ENCODE results near the gene CTBP2. TPM values are rescaled to one million over a fixed set of nuclear protein-coding genes. Genes with fewer than 3 reads are reported as not detected.

Gene CTBP2
- total and polyA plus RNA-seq, 11 donors: 10.1 to 45.5 (median 29.1) TPM

GRCh38 chr10:125124907-125125306 is 35.5 kb downstream of the CTBP2 start:
- H3K27ac ChIP-seq: peak overlapping the region in 9 of 12 donors; percentile 9 to 88 (median 81)
- H3K4me1 ChIP-seq: peaks cover 7 to 97% (median 74%) of the 10 kb centered on the region in 12 donors
- intact Hi-C loops (cut with DNase I): loop anchor here in 4 of 10 donors (5.0 kb wide), 3 partner anchors 32 to 63 kb away; no protein-coding TSS in a partner anchor
- no peaks in the 10 kb centered on the region for H3K27me3 ChIP-seq
- no peaks in the 10 kb centered on the region for H3K9me3 ChIP-seq
- DNase-seq: no peak
- 44 to 59% (median 56%) methylated on average over 10 of the region's 10 CpGs for WGBS, 4 donors
- TF ChIP-seq POLR2A (IDR thresholded peaks at IDR 0.05) (no peak), CTCF (IDR thresholded peaks at IDR 0.05) (no peak)
- peaks cover 0 to 7% (median 0%) of the 10 kb centered on the region in 9 donors for H3K36me3 ChIP-seq
- no peak for ATAC-seq
- no peak overlapping the region for H3K4me3 ChIP-seq

GRCh38 chr10:125124115-125124487 is 36.3 kb downstream of the CTBP2 start:
- intact Hi-C loops (cut with DNase I): loop anchor here in 4 of 10 donors (5.0 kb wide), 3 partner anchors 33 to 62 kb away; no protein-coding TSS in a partner anchor
- no peak for ATAC-seq
- H3K27me3 ChIP-seq: no peaks in the 10 kb centered on the region
- peaks cover 0 to 6% (median 0%) of the 10 kb centered on the region in 9 donors for H3K36me3 ChIP-seq
- no peak for DNase-seq
- no peaks in the 10 kb centered on the region for H3K9me3 ChIP-seq
- 27 to 47% (median 37%) methylated on average over 10 to 11 of the region's 11 CpGs for WGBS, 4 donors
- TF ChIP-seq POLR2A (IDR thresholded peaks at IDR 0.05): no peak
- no peak for TF ChIP-seq CTCF (IDR thresholded peaks at IDR 0.05)
- peak overlapping the region in 9 of 12 donors; percentile 6 to 39 (median 26) for H3K4me3 ChIP-seq
- peaks cover 7 to 97% (median 73%) of the 10 kb centered on the region in 12 donors for H3K4me1 ChIP-seq
- peak overlapping the region; percentile 44 to 88 (median 82) for H3K27ac ChIP-seq

- H3K4me1 ChIP-seq: peaks cover 7 to 98% (median 74%) of the 10 kb centered on the region in 12 donors
- ATAC-seq (peak; percentile 76 to 93 (median 88)), DNase-seq (peak; percentile 84 to 95 (median 89))
- no peaks in the 10 kb centered on the region for H3K27me3 ChIP-seq
- 14 to 34% (median 27%) methylated on average over 9 to 13 of the region's 13 CpGs for WGBS, 4 donors
- intact Hi-C loops (cut with DNase I): loop anchor here in 4 of 10 donors (5.0 kb wide), 3 partner anchors 34 to 61 kb away; no protein-coding TSS in a partner anchor
- H3K27ac ChIP-seq: peak overlapping the region; percentile 44 to 88 (median 82)
- peaks cover 0 to 6% (median 0%) of the 10 kb centered on the region in 9 donors for H3K36me3 ChIP-seq
- TF ChIP-seq CTCF (IDR thresholded peaks at IDR 0.05) (peak in 1 of 12 donors; percentile 19), POLR2A (IDR thresholded peaks at IDR 0.05) (no peak)
- no peaks in the 10 kb centered on the region for H3K9me3 ChIP-seq
- peak overlapping the region in 9 of 12 donors; percentile 6 to 39 (median 26) for H3K4me3 ChIP-seq
Measured at GRCh38 chr10:125123476-125124114, 36.8 kb downstream of the CTBP2 start.

GRCh38 chr10:125122566-125122965 is 37.8 kb downstream of the CTBP2 start:
- H3K27ac ChIP-seq: peak overlapping the region in 4 of 12 donors; percentile 79 to 87 (median 84)
- TF ChIP-seq POLR2A (IDR thresholded peaks at IDR 0.05): no peak
- no peak for TF ChIP-seq CTCF (IDR thresholded peaks at IDR 0.05)
- peaks cover 0 to 6% (median 0%) of the 10 kb centered on the region in 9 donors for H3K36me3 ChIP-seq
- no peak overlapping the region for H3K4me3 ChIP-seq
- H3K4me1 ChIP-seq: peaks cover 10 to 98% (median 76%) of the 10 kb centered on the region in 12 donors
- no peaks in the 10 kb centered on the region for H3K27me3 ChIP-seq
- DNase-seq (no peak), ATAC-seq (no peak)
- H3K9me3 ChIP-seq: no peaks in the 10 kb centered on the region
- intact Hi-C loops (cut with DNase I): loop anchor here in 4 of 10 donors (5.0 kb wide), 3 partner anchors 35 to 60 kb away; no protein-coding TSS in a partner anchor
- WGBS, 4 donors: 87 to 100% (median 95%) methylated on average over 8 of the region's 8 CpGs
